Esophagus muscularis mucosa (tissue), 3 donors: Measurements from ENCODE around the gene HLCS.

ENCODE experiments used
- EP300 ChIP-seq: sonication (generic); formaldehyde crosslinking; IDR thresholded peaks from one replicate; pipeline ENCODE4 v1.6.1; 2017; ENCODE audit warnings: antibody characterized with exemption
- TF ChIP-seq, protein P1 (sequence below), 3 experiments: fragments of 200-600 bp in 2 of 3; fragments of 450-650 bp in 1 of 3; sonication (generic) in 2 of 3; IDR thresholded peaks; one replicate each; pipeline ENCODE4 v1.5.1; 2017 to 2019; ENCODE audit warnings: antibody characterized with exemption in 3 of 3, mild to moderate bottlenecking in 2 of 3, moderate library complexity in 1 of 3

DNA sequence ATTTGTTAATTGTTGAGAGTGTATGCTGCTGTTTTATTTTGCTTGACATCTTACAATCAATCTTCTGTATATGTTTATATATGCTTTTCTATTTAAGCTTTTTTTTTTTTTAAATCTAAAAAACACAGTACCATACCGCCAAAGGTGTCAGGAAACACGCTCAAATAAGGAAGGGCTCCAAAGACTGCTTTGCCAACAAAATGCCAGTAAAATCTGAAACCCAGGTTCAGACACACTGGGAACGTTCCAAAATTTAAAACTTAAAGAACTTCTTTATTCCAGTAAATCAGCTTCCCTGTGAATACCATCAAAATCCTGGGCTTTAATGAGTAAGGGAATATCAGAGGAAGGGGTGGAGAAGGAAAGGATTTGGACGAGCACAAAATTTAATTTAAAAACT lies 180.3 kb downstream of the HLCS start:
- TF ChIP-seq, protein P1, sequence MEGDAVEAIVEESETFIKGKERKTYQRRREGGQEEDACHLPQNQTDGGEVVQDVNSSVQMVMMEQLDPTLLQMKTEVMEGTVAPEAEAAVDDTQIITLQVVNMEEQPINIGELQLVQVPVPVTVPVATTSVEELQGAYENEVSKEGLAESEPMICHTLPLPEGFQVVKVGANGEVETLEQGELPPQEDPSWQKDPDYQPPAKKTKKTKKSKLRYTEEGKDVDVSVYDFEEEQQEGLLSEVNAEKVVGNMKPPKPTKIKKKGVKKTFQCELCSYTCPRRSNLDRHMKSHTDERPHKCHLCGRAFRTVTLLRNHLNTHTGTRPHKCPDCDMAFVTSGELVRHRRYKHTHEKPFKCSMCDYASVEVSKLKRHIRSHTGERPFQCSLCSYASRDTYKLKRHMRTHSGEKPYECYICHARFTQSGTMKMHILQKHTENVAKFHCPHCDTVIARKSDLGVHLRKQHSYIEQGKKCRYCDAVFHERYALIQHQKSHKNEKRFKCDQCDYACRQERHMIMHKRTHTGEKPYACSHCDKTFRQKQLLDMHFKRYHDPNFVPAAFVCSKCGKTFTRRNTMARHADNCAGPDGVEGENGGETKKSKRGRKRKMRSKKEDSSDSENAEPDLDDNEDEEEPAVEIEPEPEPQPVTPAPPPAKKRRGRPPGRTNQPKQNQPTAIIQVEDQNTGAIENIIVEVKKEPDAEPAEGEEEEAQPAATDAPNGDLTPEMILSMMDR (IDR thresholded peaks at IDR 0.05), result no peak
- no peak for TF ChIP-seq EP300
